MCF 10A (cell line): ENCODE data around the gene AIPL1. TPM values are rescaled to one million over a fixed set of nuclear protein-coding genes. Genes with fewer than 3 reads are reported as not detected.
A peak's percentile ranks its signal among the peaks of the same experiment; 100 is the strongest.
"Not testable (repeated sequence)": the region's sequence is repeated elsewhere in the genome, so short reads cannot be mapped to it uniquely, and the experiment has no call there.

Source experiments
- Bru-seq: library from RNA; stranded (reverse); fragments of 400-500 nt; gene quantifications from one replicate; lab custom pipeline; 2021; lab: Mats Ljungman, UMichigan
- BruChase-seq, 2 experiments: library from RNA; stranded (reverse); fragments of 400-500 nt; gene quantifications; one replicate each; lab custom pipeline; 2021; lab: Mats Ljungman, UMichigan
- BruUV-seq: library from RNA; stranded (reverse); fragments of 400-500 nt; replicated peaks from 2 replicates; lab custom pipeline; 2021; lab: Mats Ljungman, UMichigan
- CTCF ChIA-PET: fragments of 300-600 bp; sonication (Branson Sonifier 250); formaldehyde crosslinking; extraction: SDS; loops from one replicate; lab custom pipeline; 2021; ENCODE audit warnings: antibody characterized with exemption, inconsistent platforms; lab: Yijun Ruan, JAX
- POLR2A ChIA-PET: fragments of 300-600, 350-650 bp; sonication (Branson Sonifier 250); formaldehyde crosslinking; extraction: SDS; loops from one replicate; lab custom pipeline; 2020; ENCODE audit warnings: antibody characterized with exemption, inconsistent platforms; lab: Yijun Ruan, JAX
- DNase-seq: peaks from one replicate; pipeline ENCODE4 v3.0.0-alpha.2; 2018; ENCODE audit not compliant: unreplicated experiment
- H3K27ac Mint-ChIP-seq: one replicate; pipeline ENCODE4 v1.8.0; 2022; ENCODE audit warnings: mild to moderate bottlenecking, low read depth, mixed read lengths; ENCODE audit not compliant: unreplicated experiment
- H3K27me3 Mint-ChIP-seq: one replicate; pipeline ENCODE4 v1.8.0; 2022; ENCODE audit warnings: mixed read lengths; ENCODE audit not compliant: insufficient read depth, unreplicated experiment
- H3K36me3 Mint-ChIP-seq: one replicate; pipeline ENCODE4 v1.8.0; 2022; ENCODE audit warnings: mild to moderate bottlenecking, moderate library complexity, mixed read lengths; ENCODE audit not compliant: insufficient read depth, unreplicated experiment
- H3K4me1 Mint-ChIP-seq: one replicate; pipeline ENCODE4 v1.8.0; 2022; ENCODE audit warnings: mixed read lengths; ENCODE audit not compliant: insufficient read depth, unreplicated experiment
- H3K4me3 Mint-ChIP-seq: one replicate; pipeline ENCODE4 v1.8.0; 2022; ENCODE audit warnings: mild to moderate bottlenecking, moderate library complexity, mixed read lengths; ENCODE audit not compliant: unreplicated experiment
- H3K9me3 Mint-ChIP-seq: one replicate; pipeline ENCODE4 v1.8.0; 2022; ENCODE audit warnings: mixed read lengths; ENCODE audit not compliant: unreplicated experiment
- CTCF ChIP-seq: fragments of 200-600 bp; IDR thresholded peaks from one replicate; pipeline ENCODE4 v1.8.0; 2022; ENCODE audit warnings: antibody characterized with exemption, mild to moderate bottlenecking; ENCODE audit not compliant: unreplicated experiment
- intact Hi-C: fragments of 100-400 bp; cut with micrococcal nuclease; formaldehyde crosslinking; loops from 2 replicates; pipeline ENCODE4 v1.14.1; 2022
- long read RNA-seq: library from polyadenylated mRNA; stranded (forward); transcript quantifications from one replicate; pipeline ENCODE4 v2.0.0, GENCODE V29; 2022
- total RNA-seq: library from RNA; stranded (reverse); gene quantifications from 2 replicates; pipeline ENCODE4 v1.2.3, GENCODE V29; 2022

Gene AIPL1
- total RNA-seq = not detected in 2 replicates
- percentile 22 among the genes with signal in this experiment for Bru-seq, nascent RNA
- BruChase-seq, experiment 1, labeled RNA remaining after a 6-hour chase = percentile 26 among the genes with signal in this experiment
- percentile 23 among the genes with signal in this experiment for BruChase-seq, experiment 2, labeled RNA remaining after a 2-hour chase
- long read RNA-seq = 0 reads

GRCh38 chr17:6435051-6435450, at the start of gene AIPL1:
Gene AIPL1 (minus strand): TSS chr17:6435121. CDS start chr17:6435104, 17 bp downstream.
- H3K36me3 Mint-ChIP-seq = no peaks in the 10 kb centered on the region
- TF ChIP-seq CTCF = no peak
- ChIA-PET CTCF (interaction anchor here (0.6 to 1.8 kb wide), 14 partner anchors 9 to 847 kb away, joined by 3 to 9 read pairs (median 4); no protein-coding TSS in a partner anchor), POLR2A (no interaction called here)
- no TSS peak for BruUV-seq
- H3K27me3 Mint-ChIP-seq = peaks cover 12% of the 10 kb centered on the region
- H3K9me3 Mint-ChIP-seq = no peaks in the 10 kb centered on the region
- DNase-seq = no peak
- no peak within 1 kb of the TSS for H3K27ac Mint-ChIP-seq
- H3K4me3 Mint-ChIP-seq = no peak within 1 kb of the TSS
- intact Hi-C loops = loop anchor here (10.0 kb wide), 1 partner anchor 1530 kb away; the partner anchor contains the start of gene CHRNE
- peaks cover 6% of the 10 kb centered on the region for H3K4me1 Mint-ChIP-seq

- no TSS peak for BruUV-seq
- Mint-ChIP-seq H3K4me3 (no peak overlapping the region), H3K27ac (no peak overlapping the region), H3K27me3 (no peaks in the 10 kb centered on the region), H3K4me1 (no peaks in the 10 kb centered on the region), H3K9me3 (no peaks in the 10 kb centered on the region), H3K36me3 (peaks cover 28% of the 10 kb centered on the region)
- ChIA-PET CTCF (interaction anchor here (1.3 to 3.7 kb wide), 2 partner anchors 8 to 10 kb away, joined by 5 to 18 read pairs; no protein-coding TSS in a partner anchor), POLR2A (no interaction called here)
- no peak for TF ChIP-seq CTCF
- intact Hi-C loops = no loop called here
- no peak for DNase-seq
Measured at GRCh38 chr17:6483507-6483906, 48.6 kb upstream of the AIPL1 start.

GRCh38 chr17:6482796-6483195, 47.9 kb upstream of the AIPL1 start:
- intact Hi-C loops, DNase-seq, BruUV-seq, CTCF ChIA-PET, H3K9me3 Mint-ChIP-seq, H3K27me3 Mint-ChIP-seq, H3K4me3 Mint-ChIP-seq, H3K4me1 Mint-ChIP-seq, H3K27ac Mint-ChIP-seq: not testable (repeated sequence)
- peaks cover 28% of the 10 kb centered on the region for H3K36me3 Mint-ChIP-seq
- POLR2A ChIA-PET = interaction anchor here (0.7 kb wide), 1 partner anchor 33 kb away, joined by 3 read pairs; no protein-coding TSS in a partner anchor

GRCh38 chr17:6482105-6482455, 47.2 kb upstream of the AIPL1 start:
- POLR2A ChIA-PET = interaction anchor here (0.7 kb wide), 1 partner anchor 32 kb away, joined by 3 read pairs; no protein-coding TSS in a partner anchor

More at GRCh38 chr17:6482105-6482455, 47.2 kb upstream of the AIPL1 start:
- BruUV-seq = no TSS peak
- intact Hi-C loops = no loop called here
- Mint-ChIP-seq H3K4me3 (no peak overlapping the region), H3K27me3 (no peaks in the 10 kb centered on the region), H3K9me3 (no peaks in the 10 kb centered on the region), H3K36me3 (peaks cover 34% of the 10 kb centered on the region), H3K27ac (no peak overlapping the region), H3K4me1 (no peaks in the 10 kb centered on the region)
- TF ChIP-seq CTCF = no peak
- DNase-seq = no peak
- CTCF ChIA-PET = interaction anchor here (0.6 kb wide), 1 partner anchor 1234 kb away, joined by 3 read pairs; no protein-coding TSS in a partner anchor
